GM13977 (cell line): ENCODE data around the gene GRPEL2.

Experiments used
- DNase-seq: peaks from one replicate; pipeline ENCODE4 v3.0.0; 2012; ENCODE audit warnings: low spot score
- in situ Hi-C: fragments of 300-500 bp; cut with MboI; formaldehyde crosslinking; loops from one replicate; pipeline ENCODE4 v1.12.0; 2022; ENCODE audit warnings: low sequenced_read_pairs, low pct_unique_long_range_greater_than_20kb, mixed read lengths, inconsistent platforms; ENCODE audit not compliant: unreplicated experiment
- TF ChIP-seq, protein P1 (sequence below): IDR thresholded peaks from 2 replicates; pipeline ENCODE4 v1.5.1; 2012; ENCODE audit warnings: mild to moderate bottlenecking, control low read depth; ENCODE audit not compliant: insufficient read depth; ENCODE audit errors: extremely low read depth, missing control alignments

GRPEL2 gene

DNA sequence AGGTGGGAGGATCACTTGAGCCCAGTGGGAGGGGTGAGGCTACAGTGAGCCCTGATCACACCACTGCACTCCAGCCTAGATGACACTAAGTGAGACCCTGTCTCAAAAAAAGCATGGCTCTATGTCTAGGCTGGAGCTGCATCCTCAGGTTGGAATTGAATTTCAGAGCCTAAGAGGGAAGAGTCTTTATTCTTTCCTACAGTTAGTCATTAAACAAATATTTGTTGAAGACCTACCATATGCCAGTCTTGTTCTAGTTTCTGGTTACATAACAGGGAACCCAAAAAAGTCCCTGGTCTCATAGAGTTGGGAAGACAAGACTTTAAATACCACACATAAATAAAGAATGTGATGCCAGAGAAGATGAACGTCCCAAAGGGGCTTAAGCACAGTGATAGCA is 6.9 kb upstream of the GRPEL2 start:
- in situ Hi-C loops, result no loop called here
- TF ChIP-seq, protein P1, sequence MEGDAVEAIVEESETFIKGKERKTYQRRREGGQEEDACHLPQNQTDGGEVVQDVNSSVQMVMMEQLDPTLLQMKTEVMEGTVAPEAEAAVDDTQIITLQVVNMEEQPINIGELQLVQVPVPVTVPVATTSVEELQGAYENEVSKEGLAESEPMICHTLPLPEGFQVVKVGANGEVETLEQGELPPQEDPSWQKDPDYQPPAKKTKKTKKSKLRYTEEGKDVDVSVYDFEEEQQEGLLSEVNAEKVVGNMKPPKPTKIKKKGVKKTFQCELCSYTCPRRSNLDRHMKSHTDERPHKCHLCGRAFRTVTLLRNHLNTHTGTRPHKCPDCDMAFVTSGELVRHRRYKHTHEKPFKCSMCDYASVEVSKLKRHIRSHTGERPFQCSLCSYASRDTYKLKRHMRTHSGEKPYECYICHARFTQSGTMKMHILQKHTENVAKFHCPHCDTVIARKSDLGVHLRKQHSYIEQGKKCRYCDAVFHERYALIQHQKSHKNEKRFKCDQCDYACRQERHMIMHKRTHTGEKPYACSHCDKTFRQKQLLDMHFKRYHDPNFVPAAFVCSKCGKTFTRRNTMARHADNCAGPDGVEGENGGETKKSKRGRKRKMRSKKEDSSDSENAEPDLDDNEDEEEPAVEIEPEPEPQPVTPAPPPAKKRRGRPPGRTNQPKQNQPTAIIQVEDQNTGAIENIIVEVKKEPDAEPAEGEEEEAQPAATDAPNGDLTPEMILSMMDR, result no peak
- DNase-seq, result no peak

DNA sequence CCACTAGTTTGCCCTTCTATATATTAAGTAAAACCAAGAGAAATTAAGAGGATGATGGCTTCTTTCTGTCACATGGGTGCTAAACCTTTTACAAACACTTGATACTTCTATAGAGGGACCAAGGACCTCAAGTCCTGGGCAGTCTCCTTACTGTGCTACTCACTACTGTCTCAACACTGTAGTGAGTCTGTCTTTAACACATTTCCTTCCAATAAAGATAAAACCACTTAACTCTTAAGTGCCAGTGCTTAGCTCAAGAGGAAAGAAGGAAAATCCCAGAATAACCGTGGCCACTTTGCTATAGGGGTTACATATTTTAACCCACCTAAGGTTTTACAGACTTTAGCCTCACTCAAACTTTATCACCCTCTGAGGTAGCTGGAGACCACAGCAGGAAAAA is 4.4 kb upstream of the GRPEL2 start:
- TF ChIP-seq, protein P1, result no peak
- no peak for DNase-seq
- in situ Hi-C loops, result no loop called here

DNA sequence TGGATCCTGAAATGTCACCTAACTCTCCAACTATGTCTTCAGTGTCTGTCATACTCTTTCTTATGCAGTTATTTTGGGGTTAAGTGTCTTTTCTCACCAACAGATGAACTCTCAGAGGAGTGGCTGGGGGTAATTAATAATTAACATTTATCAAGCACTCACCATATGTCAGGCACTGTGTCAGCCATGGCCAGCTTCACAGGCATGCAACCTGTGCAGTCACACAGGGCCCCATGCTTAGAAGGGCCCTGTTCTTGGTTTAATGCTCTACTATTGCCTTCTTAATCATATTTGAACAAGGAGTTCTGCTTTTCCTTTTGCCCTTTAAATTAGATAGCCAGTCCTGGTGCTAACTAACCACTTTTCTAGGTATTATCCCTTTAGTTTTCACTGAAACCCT is 3.4 kb upstream of the GRPEL2 start:
- in situ Hi-C loops, result no loop called here

DNA sequence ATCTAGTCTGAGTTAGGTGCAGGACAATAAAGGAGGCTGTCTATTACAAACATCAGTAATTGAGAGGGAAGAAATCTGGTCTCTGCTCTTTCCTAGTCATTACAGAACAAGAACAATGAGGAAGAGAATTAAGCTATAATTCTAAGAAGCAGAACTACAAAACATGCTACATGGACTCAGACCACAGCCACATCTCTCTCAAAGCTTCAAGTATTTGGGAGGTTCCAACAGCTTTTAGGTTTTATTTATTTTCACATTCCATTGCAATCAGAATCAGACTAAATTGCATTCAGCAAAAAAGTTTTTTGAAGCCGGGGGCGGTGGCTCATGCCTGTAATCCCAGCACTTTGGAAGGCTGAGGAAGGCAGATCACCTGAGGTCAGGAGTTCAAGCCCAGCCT is 1.1 kb upstream of the GRPEL2 start:
- in situ Hi-C loops, result no loop called here
- DNase-seq, result no peak
- TF ChIP-seq, protein P1, result no peak

More for the DNA sequence above, 3.4 kb upstream of the GRPEL2 start:
- no peak for DNase-seq
- TF ChIP-seq, protein P1, result no peak

DNA sequence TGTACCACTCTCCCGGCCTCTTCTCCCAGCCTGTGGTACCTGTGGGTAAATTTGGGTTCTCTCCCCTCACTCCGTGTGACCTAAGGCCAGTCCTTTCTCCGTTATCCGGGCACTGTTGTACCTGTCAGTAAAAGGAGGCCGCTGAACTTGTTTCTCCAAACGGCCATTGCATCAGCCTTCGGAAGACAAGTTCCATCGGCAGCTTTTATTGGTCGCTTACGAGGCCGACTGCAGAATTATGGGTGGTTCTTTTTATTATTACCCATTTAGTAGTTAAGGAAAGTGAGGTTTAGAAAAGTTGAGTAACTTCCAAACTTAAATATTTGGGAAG is 558 bp downstream of the GRPEL2 start:
- TF ChIP-seq, protein P1, result no peak
- in situ Hi-C loops, result no loop called here
- no peak for DNase-seq

DNA sequence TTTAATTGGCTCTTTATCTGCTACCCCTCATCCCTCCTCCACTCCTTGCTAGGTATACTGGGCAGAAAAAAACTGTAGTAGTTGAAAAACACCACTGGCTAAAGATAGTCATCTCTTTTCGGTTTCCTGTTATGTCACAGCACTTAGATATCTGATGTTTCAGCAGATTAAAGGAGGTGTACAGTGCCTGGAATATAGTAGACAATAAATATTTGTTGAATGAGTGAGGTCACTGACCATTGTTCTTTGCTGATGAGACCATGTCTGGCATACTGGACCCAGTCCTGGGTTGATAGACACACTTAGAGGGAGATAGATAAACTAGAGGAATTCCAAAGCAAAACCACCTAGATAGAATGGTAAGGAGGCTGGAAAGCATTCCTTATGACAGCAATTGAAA is 3.2 kb downstream of the GRPEL2 start:
- DNase-seq, result no peak
- in situ Hi-C loops, result no loop called here
- TF ChIP-seq, protein P1, result no peak

DNA sequence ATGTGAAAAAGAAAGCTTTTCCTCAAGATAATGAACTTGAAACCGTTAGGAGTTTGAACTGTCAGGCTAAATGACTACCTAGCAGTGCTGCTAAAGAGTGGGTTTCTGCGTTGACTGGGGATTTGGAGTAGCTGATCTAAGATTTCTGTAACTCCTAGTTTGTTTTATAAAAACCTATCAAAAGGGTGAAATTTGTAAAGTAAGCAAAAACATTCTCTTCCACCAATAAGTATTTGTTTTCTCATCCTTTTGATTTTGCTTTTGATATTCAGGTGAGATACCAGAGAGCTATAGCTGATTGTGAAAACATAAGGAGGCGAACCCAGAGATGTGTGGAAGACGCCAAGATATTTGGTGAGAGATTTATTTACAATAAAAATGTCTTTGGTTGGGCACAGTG is 4.1 kb downstream of the GRPEL2 start:
- TF ChIP-seq, protein P1, result no peak
- in situ Hi-C loops, result no loop called here
- no peak for DNase-seq
